CD4-positive, CD25-positive, alpha-beta regulatory T cell (primary cell): ENCODE measurements around the gene CDX2. TPM values are rescaled to one million over a fixed set of nuclear protein-coding genes. Genes with fewer than 3 reads are reported as not detected.

Experiments
- ATAC-seq, 2 donors: fragments of 150-1000 bp; cut with Tn5 transposase; one replicate each; pipeline ENCODE4 v1.10.0; 2021; ENCODE audit warnings: low read depth in 2 of 2, moderate number of reproducible peaks in 2 of 2, moderate library complexity in 1 of 2
- DNase-seq, 3 donors: peaks; one replicate each; pipeline versions ENCODE4 v3.0.0 to v3.0.0-alpha.2; 2012 to 2022; ENCODE audit warnings: mixed read lengths in 1 of 3
- H3K27ac ChIP-seq: one replicate; pipeline ENCODE4 v1.7.0; 2013; ENCODE audit warnings: mild to moderate bottlenecking, low read length; ENCODE audit not compliant: insufficient read depth, poor library complexity, severe bottlenecking
- H3K27me3 ChIP-seq: one replicate; pipeline ENCODE4 v1.7.0; 2013; ENCODE audit warnings: low read length; ENCODE audit not compliant: control insufficient read depth, insufficient read depth
- H3K36me3 ChIP-seq: one replicate; pipeline ENCODE4 v1.7.0; 2013; ENCODE audit warnings: mild to moderate bottlenecking, low read length, moderate library complexity; ENCODE audit not compliant: control insufficient read depth, insufficient read depth
- H3K4me1 ChIP-seq: 2 replicates; pipeline ENCODE4 v1.7.0; 2013; ENCODE audit warnings: mild to moderate bottlenecking, low read length; ENCODE audit not compliant: insufficient read depth, control insufficient read depth, poor library complexity, severe bottlenecking
- H3K4me3 ChIP-seq: one replicate; pipeline ENCODE4 v1.7.0; 2013; ENCODE audit warnings: low read depth, mild to moderate bottlenecking, low read length, moderate library complexity
- H3K9me3 ChIP-seq, 2 experiments: 1 replicate in 1 of 2; 2 replicates in 1 of 2; pipeline ENCODE4 v1.7.0; 2013; ENCODE audit warnings: low read length in 2 of 2, mild to moderate bottlenecking in 1 of 2, moderate library complexity in 1 of 2; ENCODE audit not compliant: control insufficient read depth in 2 of 2
- H3K27ac Mint-ChIP-seq, 3 donors: one replicate each; pipeline ENCODE4 v1.8.0; 2020 to 2022; ENCODE audit warnings: mild to moderate bottlenecking in 3 of 3, mixed read lengths in 3 of 3, moderate library complexity in 2 of 3
- H3K27me3 Mint-ChIP-seq: one replicate; pipeline ENCODE4 v1.8.0; 2022; ENCODE audit warnings: mild to moderate bottlenecking, mixed read lengths
- H3K36me3 Mint-ChIP-seq: one replicate; pipeline ENCODE4 v1.8.0; 2020; ENCODE audit warnings: mixed read lengths
- H3K4me1 Mint-ChIP-seq, 4 donors: one replicate each; pipeline ENCODE4 v1.8.0; 2020 to 2022; ENCODE audit warnings: mixed read lengths in 4 of 4, mild to moderate bottlenecking in 1 of 4
- H3K4me3 Mint-ChIP-seq, 4 donors: one replicate each; pipeline ENCODE4 v1.8.0; 2020 to 2022; ENCODE audit warnings: mild to moderate bottlenecking in 4 of 4, mixed read lengths in 4 of 4, moderate library complexity in 3 of 4
- H3K9me3 Mint-ChIP-seq, 7 donors: one replicate each; pipeline ENCODE4 v1.8.0; 2020 to 2022; ENCODE audit warnings: mixed read lengths in 7 of 7, mild to moderate bottlenecking in 3 of 7, moderate library complexity in 2 of 7
- polyA plus RNA-seq, 4 donors: library from polyadenylated mRNA; unstranded; fragments of 300-500 nt; fragmentation: Illumina TruSeq; gene quantifications; one replicate each; pipeline ENCODE4 v1.2.3, GENCODE V29; 2021
- total RNA-seq: library from RNA; stranded (reverse); gene quantifications from one replicate; pipeline ENCODE4 v1.2.3, GENCODE V29; 2022

CDX2 gene
- total and polyA plus RNA-seq, 5 donors from 2014 or later = not detected

GRCh38 chr13:27911521-27911920 lies 57.6 kb downstream of the CDX2 start:
- H3K27me3 Mint-ChIP-seq = peaks cover 53% of the 10 kb centered on the region
- H3K27ac Mint-ChIP-seq = no peak overlapping the region
- H3K4me3 ChIP-seq = no peak overlapping the region
- H3K36me3 ChIP-seq = no peaks in the 10 kb centered on the region
- H3K9me3 ChIP-seq = no peaks in the 10 kb centered on the region
- H3K4me1 Mint-ChIP-seq = no peaks in the 10 kb centered on the region
- ATAC-seq (no peak), DNase-seq (no peak)
- H3K4me1 ChIP-seq = no peaks in the 10 kb centered on the region
- H3K4me3 Mint-ChIP-seq = no peak overlapping the region
- no peak overlapping the region for H3K27ac ChIP-seq
- no peaks in the 10 kb centered on the region for H3K36me3 Mint-ChIP-seq
- peaks cover 0 to 2% (median 0%) of the 10 kb centered on the region in 7 donors for H3K9me3 Mint-ChIP-seq
- peaks cover 24% of the 10 kb centered on the region for H3K27me3 ChIP-seq

Other genes with a start within 250 kb of the CDX2 start
- not detected for gene GSX1, start 176.8 kb downstream of the CDX2 start, total RNA-seq
- gene GSX1, start 176.8 kb downstream of the CDX2 start, polyA plus RNA-seq = not detected
- not detected for gene PDX1, start 49.3 kb downstream of the CDX2 start, total RNA-seq
- not detected for gene PDX1, start 49.3 kb downstream of the CDX2 start, polyA plus RNA-seq
- gene URAD, start 19.4 kb upstream of the CDX2 start, total RNA-seq = not detected
- gene URAD, start 19.4 kb upstream of the CDX2 start, polyA plus RNA-seq = not detected
- gene FLT3, start 131.3 kb upstream of the CDX2 start, total RNA-seq = 0.39 TPM
- not detected for gene FLT3, start 131.3 kb upstream of the CDX2 start, polyA plus RNA-seq
- gene PAN3, start 169.2 kb upstream of the CDX2 start, total RNA-seq = 81.4 TPM
- 1 to 10 TPM; 3.1 to 4.6 (median 3.5) TPM for gene PAN3, start 169.2 kb upstream of the CDX2 start, polyA plus RNA-seq